A375 (cell line): ENCODE results near the gene TFDP2. TPM values are rescaled to one million over a fixed set of nuclear protein-coding genes. Genes with fewer than 3 reads are reported as not detected.

Experiments used
- small RNA-seq: library from RNA; depleted of rRNA; stranded (forward); fragments of <200 nt; gene quantifications from one replicate; pipeline ENCODE3, GENCODE V24; 2014
- total RNA-seq: library from RNA; depleted of rRNA; stranded (reverse); fragments of >200 nt; shearing (Covaris generic); gene quantifications from 2 replicates; pipeline ENCODE4 v1.2.3, GENCODE V29; 2014; rRNA removed

The TFDP2 gene, protein sequence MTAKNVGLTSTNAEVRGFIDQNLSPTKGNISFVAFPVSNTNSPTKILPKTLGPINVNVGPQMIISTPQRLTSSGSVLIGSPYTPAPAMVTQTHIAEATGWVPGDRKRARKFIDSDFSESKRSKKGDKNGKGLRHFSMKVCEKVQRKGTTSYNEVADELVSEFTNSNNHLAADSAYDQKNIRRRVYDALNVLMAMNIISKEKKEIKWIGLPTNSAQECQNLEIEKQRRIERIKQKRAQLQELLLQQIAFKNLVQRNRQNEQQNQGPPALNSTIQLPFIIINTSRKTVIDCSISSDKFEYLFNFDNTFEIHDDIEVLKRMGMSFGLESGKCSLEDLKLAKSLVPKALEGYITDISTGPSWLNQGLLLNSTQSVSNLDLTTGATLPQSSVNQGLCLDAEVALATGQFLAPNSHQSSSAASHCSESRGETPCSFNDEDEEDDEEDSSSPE
- 74.7 and 77.6 TPM in 2 replicates for total RNA-seq

GRCh38 chr3:142148792-142149672 lies at the start of gene TFDP2:
TSS of gene TFDP2 (minus strand) at chr3:142149544. CDS start at chr3:142101749, 47,795 bp downstream.

Small RNA genes within 50 kb of the gene (small RNA-seq; reads per million reads assigned to genes)
- gene RNU6-425P (not detected), gene RNU6-509P (not detected)

Other genes with a start within 250 kb of the TFDP2 start
- gene GK5, start 76.0 kb upstream of the TFDP2 start, total RNA-seq, result 9.0 and 10.7 TPM in 2 replicates